ENCODE data around the gene SERPINB7.

- TF ChIP-seq CREB5 (CRISPR knock-in tag; IDR thresholded peaks at IDR 0.05; ENCODE audit: low read depth): no peak
- TF ChIP-seq PATZ1 (CRISPR knock-in tag; IDR thresholded peaks at IDR 0.05; ENCODE audit: borderline replicate concordance): no peak
Observed at GRCh38 chr18:63850020-63850419, 74.8 kb downstream of the SERPINB7 start.
